Subcutaneous abdominal adipose tissue (tissue), 5 donors: ENCODE measurements around the gene RNF20.
"Not testable (repeated sequence)": the region's sequence is repeated elsewhere in the genome, so short reads cannot be mapped to it uniquely, and the experiment has no call there.

Experiments
- H3K27ac ChIP-seq: one replicate; pipeline ENCODE4 v1.7.0; 2013; ENCODE audit warnings: low read depth, mild to moderate bottlenecking, inconsistent platforms, low read length, moderate library complexity
- H3K27me3 ChIP-seq, 5 donors: one replicate each; pipeline ENCODE4 v1.7.0; 2013; ENCODE audit warnings: low read length in 5 of 5, inconsistent platforms in 1 of 5; ENCODE audit not compliant: control insufficient read depth in 5 of 5, insufficient read depth in 4 of 5
- H3K36me3 ChIP-seq, 5 donors: one replicate each; pipeline ENCODE4 v1.7.0; 2013; ENCODE audit warnings: low read length in 5 of 5; ENCODE audit not compliant: control insufficient read depth in 5 of 5, insufficient read depth in 5 of 5
- H3K4me1 ChIP-seq, 5 donors: one replicate each; pipeline ENCODE4 v1.7.0; 2013; ENCODE audit warnings: low read length in 5 of 5, mild to moderate bottlenecking in 3 of 5, moderate library complexity in 1 of 5; ENCODE audit not compliant: control insufficient read depth in 5 of 5, insufficient read depth in 5 of 5
- H3K4me3 ChIP-seq, 5 donors: one replicate each; pipeline ENCODE4 v1.7.0; 2013; ENCODE audit warnings: low read length in 5 of 5, low read depth in 1 of 5
- H3K9ac ChIP-seq, 5 donors: one replicate each; pipeline ENCODE4 v1.7.0; 2013; ENCODE audit warnings: low read length in 5 of 5, mild to moderate bottlenecking in 4 of 5, moderate library complexity in 3 of 5
- H3K9me3 ChIP-seq, 5 donors: one replicate each; pipeline ENCODE4 v1.7.0; 2013; ENCODE audit warnings: low read length in 5 of 5; ENCODE audit not compliant: control insufficient read depth in 5 of 5
- donor health status: healthy.
- donor health status: healthy.
- donor health status: healthy.
- donor health status: healthy.
- donor health status: healthy.

RNF20 gene

DNA sequence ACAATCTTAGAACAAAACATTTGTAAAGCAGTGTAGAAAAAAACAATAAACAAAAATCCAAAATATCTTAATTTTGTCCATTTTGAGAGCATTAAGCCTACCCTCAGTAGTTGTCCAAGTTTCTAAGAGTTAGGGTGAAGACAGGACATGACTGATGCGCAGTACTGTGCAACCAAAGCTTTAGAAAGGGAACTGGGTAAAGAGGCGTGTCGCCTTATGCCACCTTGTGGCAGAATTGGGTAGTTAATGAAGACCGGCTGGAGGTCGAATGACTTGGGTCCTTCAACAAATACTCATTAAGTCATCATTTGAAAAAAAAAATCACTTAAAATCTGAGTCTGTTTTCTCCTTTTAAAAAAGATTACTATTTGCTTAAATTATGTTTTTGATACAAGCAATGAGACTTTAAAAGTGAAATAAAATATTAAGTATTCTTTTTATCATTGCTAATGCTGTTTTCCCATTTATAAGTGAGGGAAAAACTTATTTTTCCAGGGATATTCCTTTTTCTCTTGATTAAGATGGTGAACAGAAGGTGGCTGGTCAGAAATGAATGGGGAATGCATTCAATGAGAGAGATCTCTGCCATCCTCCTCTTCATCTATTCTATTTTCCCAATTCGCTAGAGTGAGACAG, 3.5 kb upstream of the RNF20 start:
- Histone ChIP-seq H3K9ac (no peak overlapping the region), H3K27me3 (no peaks in the 10 kb centered on the region), H3K27ac (no peak overlapping the region), H3K4me1 (peaks cover 1 to 21% (median 18%) of the 10 kb centered on the region in 5 donors), H3K4me3 (no peak overlapping the region), H3K9me3 (no peaks in the 10 kb centered on the region), H3K36me3 (peaks cover 0 to under 1% (median 0%) of the 10 kb centered on the region in 5 donors)

DNA sequence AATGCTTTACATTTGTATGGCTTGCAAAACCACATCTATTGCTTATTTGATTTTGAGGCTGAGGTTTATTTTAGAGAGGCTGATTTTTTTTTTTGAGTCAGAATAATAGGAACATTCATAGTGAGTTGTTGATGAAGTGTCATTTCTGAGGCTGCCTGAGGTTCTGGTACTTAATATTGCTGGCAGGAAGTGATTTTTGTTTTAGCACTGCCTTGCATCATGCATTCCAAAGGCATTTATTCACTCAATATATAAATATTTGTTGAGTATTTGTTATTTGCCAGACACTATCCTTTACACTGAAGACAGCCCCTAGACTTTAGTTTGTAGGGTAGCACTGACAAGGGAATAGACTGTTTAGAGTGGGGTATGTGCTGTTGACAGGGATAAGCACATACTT, 2.7 kb downstream of the RNF20 start:
- H3K36me3 ChIP-seq: peaks cover 38 to 49% (median 42%) of the 10 kb centered on the region in 5 donors
- no peak overlapping the region for H3K4me3 ChIP-seq

DNA sequence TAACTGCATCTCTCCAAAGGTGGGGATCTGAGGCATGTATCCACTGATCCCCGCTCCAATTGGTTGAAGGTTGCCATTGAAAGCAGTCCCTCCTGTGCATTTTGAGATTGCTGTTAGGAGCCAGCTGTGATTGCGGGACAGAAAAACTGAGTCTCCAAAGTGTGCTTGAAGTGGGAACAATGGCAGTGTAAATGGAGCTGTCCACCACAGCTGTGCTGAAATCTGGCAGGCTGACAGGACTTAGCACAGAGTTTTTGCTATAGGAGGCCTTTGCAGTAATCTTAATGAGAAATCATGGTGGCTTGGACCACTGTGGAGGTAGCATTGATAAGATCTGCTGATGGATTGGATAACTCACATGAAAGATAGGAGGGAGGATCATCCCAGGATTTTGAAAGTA, 3.3 kb downstream of the RNF20 start:
- no peaks in the 10 kb centered on the region for H3K27me3 ChIP-seq
- H3K4me3 ChIP-seq: no peak overlapping the region
- H3K9me3 ChIP-seq: no peaks in the 10 kb centered on the region
- H3K4me1 ChIP-seq: peaks cover 1 to 26% (median 18%) of the 10 kb centered on the region in 5 donors
- H3K9ac ChIP-seq: no peak overlapping the region
- H3K36me3 ChIP-seq: peaks cover 38 to 53% (median 44%) of the 10 kb centered on the region in 5 donors
- no peak overlapping the region for H3K27ac ChIP-seq

More for the DNA sequence above, 2.7 kb downstream of the RNF20 start:
- Histone ChIP-seq H3K27ac (no peak overlapping the region), H3K27me3 (no peaks in the 10 kb centered on the region), H3K9me3 (no peaks in the 10 kb centered on the region), H3K4me1 (peaks cover 1 to 26% (median 18%) of the 10 kb centered on the region in 5 donors), H3K9ac (no peak overlapping the region)

DNA sequence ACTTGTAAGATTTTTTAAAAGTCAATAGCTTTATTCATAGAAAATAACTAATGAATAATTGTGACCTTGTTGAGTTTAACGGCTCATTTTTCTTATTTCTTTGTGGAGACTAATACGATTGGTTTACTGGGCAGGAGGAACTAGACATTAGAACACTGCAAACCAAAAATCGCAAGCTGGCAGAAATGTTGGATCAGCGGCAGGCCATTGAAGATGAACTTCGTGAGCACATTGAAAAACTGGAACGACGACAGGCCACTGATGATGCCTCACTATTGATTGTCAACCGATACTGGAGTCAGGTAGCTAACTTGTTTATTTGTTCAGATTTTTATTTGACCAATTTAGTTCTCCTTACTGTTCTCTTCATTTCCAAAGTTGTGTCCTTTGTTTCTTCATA, 6.4 kb downstream of the RNF20 start:
- Histone ChIP-seq H3K4me1 (peaks cover 0 to 10% (median 0%) of the 10 kb centered on the region in 5 donors), H3K27me3 (no peaks in the 10 kb centered on the region), H3K4me3 (no peak overlapping the region), H3K27ac (no peak overlapping the region), H3K9me3 (no peaks in the 10 kb centered on the region), H3K36me3 (peaks cover 52 to 80% (median 61%) of the 10 kb centered on the region in 5 donors), H3K9ac (no peak overlapping the region)

DNA sequence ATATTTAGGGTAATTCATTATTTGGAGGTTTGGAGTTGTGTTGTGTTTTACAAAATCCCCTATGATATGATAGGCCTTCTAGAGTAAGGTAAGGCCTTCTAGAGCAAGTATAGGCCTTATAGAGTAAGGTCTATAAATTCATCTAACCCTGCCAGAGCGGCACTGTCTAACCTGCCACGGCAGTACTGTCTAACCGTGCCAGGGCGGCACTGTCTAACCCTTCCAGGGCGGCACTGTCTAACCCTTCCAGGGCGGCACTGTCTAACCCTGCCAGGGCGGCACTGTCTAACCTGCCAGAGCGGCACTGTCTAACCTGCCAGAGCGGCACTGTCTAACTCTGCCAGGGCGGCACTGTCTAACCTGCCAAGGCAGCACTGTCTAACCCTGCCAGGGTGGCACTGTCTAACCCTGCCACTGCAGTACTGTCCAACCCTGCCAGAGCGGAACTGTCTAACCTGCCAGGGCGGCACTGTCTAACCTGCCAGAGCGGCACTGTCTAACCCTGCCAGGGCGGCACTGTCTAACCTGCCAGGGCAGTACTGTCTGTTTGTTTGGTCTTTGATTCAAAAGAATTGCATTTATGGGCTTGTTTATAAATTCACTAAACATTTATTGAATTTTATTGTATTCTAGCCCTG, 9.6 kb downstream of the RNF20 start:
- no peak overlapping the region for H3K27ac ChIP-seq
- no peaks in the 10 kb centered on the region for H3K9me3 ChIP-seq
- H3K9ac ChIP-seq: no peak overlapping the region
- H3K36me3 ChIP-seq: peaks cover 59 to 84% (median 67%) of the 10 kb centered on the region in 5 donors
- no peak overlapping the region for H3K4me3 ChIP-seq
- H3K4me1 ChIP-seq: peaks cover 0 to 2% (median 0%) of the 10 kb centered on the region in 5 donors
- H3K27me3 ChIP-seq: no peaks in the 10 kb centered on the region

DNA sequence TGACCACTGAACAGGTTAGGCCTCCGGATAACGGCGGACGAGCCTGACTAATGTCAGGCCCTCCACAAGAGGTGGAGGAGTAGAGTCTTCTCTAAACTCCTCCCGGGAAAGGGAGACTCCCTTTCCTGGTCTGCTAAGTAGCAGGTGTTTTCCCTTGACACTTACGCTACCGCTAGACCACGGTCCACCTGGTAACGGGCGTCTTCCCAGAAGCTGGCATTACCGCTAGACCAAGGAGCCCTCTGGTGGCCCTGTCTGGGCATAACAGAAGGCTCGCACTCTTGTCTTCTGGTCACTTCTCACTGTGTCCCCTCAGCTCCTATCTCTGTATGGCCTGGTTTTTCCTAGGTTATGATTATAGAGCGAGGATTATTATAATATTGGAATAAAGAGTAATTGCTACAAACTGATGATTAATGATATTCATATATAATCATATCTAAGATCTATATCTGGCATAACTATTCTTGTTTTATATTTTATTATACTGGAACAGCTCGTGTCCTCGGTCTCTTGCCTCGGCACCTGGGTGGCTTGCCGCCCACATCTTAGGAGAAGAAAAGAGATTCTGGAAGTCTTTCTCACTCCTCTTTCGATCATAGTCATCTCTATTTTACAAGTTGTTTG, 15.9 kb downstream of the RNF20 start:
- not testable (repeated sequence) for H3K4me3 ChIP-seq, H3K27ac ChIP-seq, H3K27me3 ChIP-seq, H3K9ac ChIP-seq, H3K9me3 ChIP-seq, H3K4me1 ChIP-seq
- peaks cover 83 to 89% (median 84%) of the 10 kb centered on the region in 5 donors for H3K36me3 ChIP-seq

DNA sequence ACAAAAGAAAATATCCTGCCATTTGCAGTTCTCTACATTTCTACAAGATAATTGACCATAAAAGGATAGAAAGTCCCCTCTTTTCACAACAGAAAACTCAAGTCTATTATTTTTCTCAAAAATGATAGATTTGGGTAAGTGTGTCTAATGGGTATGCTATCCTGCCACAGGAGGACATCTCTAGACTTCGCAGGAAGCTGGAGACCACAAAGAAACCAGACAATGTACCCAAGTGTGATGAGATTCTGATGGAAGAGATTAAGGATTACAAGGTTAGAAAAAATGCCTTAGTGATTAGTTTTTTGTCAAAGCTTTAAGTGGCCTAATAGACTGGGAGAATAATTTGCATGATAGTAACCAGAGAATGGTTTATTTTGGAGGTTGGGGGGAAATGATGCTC, 28.1 kb downstream of the RNF20 start:
- no peak overlapping the region for H3K9ac ChIP-seq
- H3K27ac ChIP-seq: no peak overlapping the region
- no peak overlapping the region for H3K4me3 ChIP-seq
- H3K4me1 ChIP-seq: no peaks in the 10 kb centered on the region
- H3K36me3 ChIP-seq: peaks cover 53 to 80% (median 75%) of the 10 kb centered on the region in 5 donors
- no peaks in the 10 kb centered on the region for H3K27me3 ChIP-seq
- peaks cover 0 to 5% (median 0%) of the 10 kb centered on the region in 5 donors for H3K9me3 ChIP-seq

DNA sequence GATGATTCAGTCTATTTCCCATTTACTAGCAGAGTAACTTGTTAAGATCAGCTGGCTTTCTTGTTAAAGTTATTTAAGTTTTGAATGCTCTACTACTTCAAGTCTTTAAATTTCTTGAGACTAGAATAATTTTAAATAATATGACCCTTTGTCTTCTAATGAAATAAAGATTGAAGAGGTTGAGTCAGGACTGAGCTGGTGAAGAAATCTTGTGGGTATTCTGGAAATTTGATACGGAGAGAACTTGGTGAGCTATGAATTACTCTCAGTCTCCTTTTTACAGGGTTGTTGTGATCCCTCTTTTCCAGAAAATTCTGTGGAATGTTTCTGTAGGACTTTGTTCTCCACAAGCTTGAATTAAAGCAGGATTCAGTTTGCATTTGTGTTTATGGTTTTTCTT, 29.3 kb downstream of the RNF20 start:
- Histone ChIP-seq H3K36me3 (peaks cover 48 to 77% (median 68%) of the 10 kb centered on the region in 5 donors), H3K9me3 (peaks cover 0 to 4% (median 0%) of the 10 kb centered on the region in 5 donors), H3K4me3 (no peak overlapping the region), H3K27me3 (no peaks in the 10 kb centered on the region), H3K9ac (no peak overlapping the region), H3K4me1 (no peaks in the 10 kb centered on the region), H3K27ac (no peak overlapping the region)

DNA sequence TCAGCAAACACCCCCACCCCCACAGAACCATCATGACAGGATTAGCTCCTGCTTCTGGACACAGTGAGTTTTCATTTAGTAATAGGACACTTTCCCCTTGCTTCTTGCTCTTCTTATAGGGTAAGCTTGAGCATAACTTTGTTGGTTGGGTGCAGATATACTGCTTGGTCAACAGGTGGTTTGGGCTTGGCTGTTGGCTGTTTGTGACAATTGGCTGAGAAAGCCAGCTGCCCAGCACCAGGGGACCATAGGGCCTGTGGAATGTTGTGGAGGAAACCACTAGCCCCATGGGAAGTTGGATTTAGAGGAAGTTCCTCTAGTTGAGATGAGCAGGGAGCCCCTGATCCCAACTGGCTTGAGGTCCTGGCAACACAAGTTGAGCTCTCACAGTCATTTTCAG, 30.6 kb downstream of the RNF20 start:
- Histone ChIP-seq H3K4me3 (no peak overlapping the region), H3K36me3 (peaks cover 43 to 81% (median 61%) of the 10 kb centered on the region in 5 donors), H3K27me3 (no peaks in the 10 kb centered on the region), H3K9me3 (no peaks in the 10 kb centered on the region), H3K4me1 (no peaks in the 10 kb centered on the region), H3K9ac (no peak overlapping the region), H3K27ac (no peak overlapping the region)
